Neutrophil (primary cell): ENCODE results near the gene EPG5.

ENCODE experiments used
- H3K27ac ChIP-seq: fragments of 200-600 bp; sonication (generic); 2 replicates; pipeline ENCODE4 v1.5.1; 2016; ENCODE audit warnings: mild to moderate bottlenecking, moderate library complexity
- H3K27me3 ChIP-seq: fragments of 200-600 bp; sonication (generic); 2 replicates; pipeline ENCODE4 v1.6.0; 2016; ENCODE audit warnings: mild to moderate bottlenecking
- H3K36me3 ChIP-seq: fragments of 200-600 bp; sonication (generic); 2 replicates; pipeline ENCODE4 v1.5.1; 2017
- H3K4me1 ChIP-seq, 2 experiments: fragments of 200-600 bp in 1 of 2; sonication (generic) in 1 of 2; 1 replicate in 1 of 2; 2 replicates in 1 of 2; pipeline versions ENCODE4 v1.5.1 to v1.6.1; 2013 to 2016; ENCODE audit warnings: low read depth in 1 of 2, low read length in 1 of 2, mild to moderate bottlenecking in 1 of 2, moderate library complexity in 1 of 2; ENCODE audit not compliant: control insufficient read depth in 1 of 2, insufficient read depth in 1 of 2
- H3K4me3 ChIP-seq, 2 experiments: fragments of 200-600 bp in 1 of 2; sonication (generic) in 1 of 2; 1 replicate in 1 of 2; 2 replicates in 1 of 2; pipeline ENCODE4 v1.5.1; 2013 to 2016; ENCODE audit warnings: low read depth in 1 of 2, low read length in 1 of 2, mild to moderate bottlenecking in 1 of 2, moderate library complexity in 1 of 2
- H3K9me3 ChIP-seq: fragments of 200-600 bp; sonication (generic); 2 replicates; pipeline ENCODE4 v1.5.1; 2016
- CTCF ChIP-seq: fragments of 200-600 bp; sonication (generic); IDR thresholded peaks from 2 replicates; pipeline ENCODE4 v1.5.1; 2016; ENCODE audit warnings: antibody characterized with exemption

The EPG5 gene

GRCh38 chr18:45845410-45845809 lies 121.7 kb downstream of the EPG5 start:
- Histone ChIP-seq H3K36me3 (peaks cover 18% of the 10 kb centered on the region), H3K4me3 (no peak overlapping the region), H3K27me3 (peaks cover under 1% of the 10 kb centered on the region), H3K4me1 (no peaks in the 10 kb centered on the region), H3K9me3 (no peaks in the 10 kb centered on the region), H3K27ac (no peak overlapping the region)
- TF ChIP-seq CTCF: no peak

- Histone ChIP-seq H3K4me3 (no peak overlapping the region), H3K27ac (no peak overlapping the region), H3K4me1 (no peaks in the 10 kb centered on the region), H3K36me3 (peaks cover 14% of the 10 kb centered on the region), H3K9me3 (no peaks in the 10 kb centered on the region), H3K27me3 (peaks cover 5% of the 10 kb centered on the region)
- TF ChIP-seq CTCF: no peak
Measured at GRCh38 chr18:45844938-45845337, 122.2 kb downstream of the EPG5 start.

GRCh38 chr18:45843019-45843418 lies 124.1 kb downstream of the EPG5 start:
- no peak for TF ChIP-seq CTCF
- Histone ChIP-seq H3K27ac (no peak overlapping the region), H3K36me3 (no peaks in the 10 kb centered on the region)

GRCh38 chr18:45841765-45842442 lies 125.2 kb downstream of the EPG5 start:
- Histone ChIP-seq H3K27me3 (peaks cover 35% of the 10 kb centered on the region), H3K9me3 (no peaks in the 10 kb centered on the region), H3K27ac (no peak overlapping the region), H3K36me3 (no peaks in the 10 kb centered on the region), H3K4me3 (no peak overlapping the region), H3K4me1 (peaks cover 17 to 22% of the 10 kb centered on the region in 2 experiments)
- no peak for TF ChIP-seq CTCF

More at GRCh38 chr18:45843019-45843418, 124.1 kb downstream of the EPG5 start:
- H3K27me3 ChIP-seq: peaks cover 24% of the 10 kb centered on the region
- H3K4me1 ChIP-seq: peaks cover 9 to 12% of the 10 kb centered on the region in 2 experiments
- no peak overlapping the region for H3K4me3 ChIP-seq
- no peaks in the 10 kb centered on the region for H3K9me3 ChIP-seq

- no peaks in the 10 kb centered on the region for H3K9me3 ChIP-seq
- TF ChIP-seq CTCF: no peak
- no peak overlapping the region for H3K4me3 ChIP-seq
- peaks cover 42% of the 10 kb centered on the region for H3K27me3 ChIP-seq
- peaks cover 17 to 23% of the 10 kb centered on the region in 2 experiments for H3K4me1 ChIP-seq
- no peaks in the 10 kb centered on the region for H3K36me3 ChIP-seq
- H3K27ac ChIP-seq: no peak overlapping the region
Measured at GRCh38 chr18:45841060-45841764, 125.9 kb downstream of the EPG5 start.
